HG03460 (cell line): ENCODE data around the gene AGRN.
A peak's percentile ranks its signal among the peaks of the same experiment; 100 is the strongest.
"Not testable (repeated sequence)": the region's sequence is repeated elsewhere in the genome, so short reads cannot be mapped to it uniquely, and the experiment has no call there.

ENCODE experiments used
- ATAC-seq: cut with Tn5 transposase; IDR thresholded peaks from one replicate; pipeline ENCODE4 v1.9.1; 2021; ENCODE audit not compliant: unreplicated experiment

Gene AGRN

GRCh38 chr1:1051127-1051810, 31.3 kb downstream of the AGRN start:
- ATAC-seq, result no peak

- no peak for ATAC-seq
These were observed 32.3 kb downstream of the AGRN start for GRCh38 chr1:1052003-1052840.

- ATAC-seq, result no peak
These were observed 33.1 kb downstream of the AGRN start for GRCh38 chr1:1053022-1053421.

- no peak for ATAC-seq
These were observed 33.8 kb downstream of the AGRN start for GRCh38 chr1:1053682-1054081.

- ATAC-seq, result no peak
These were observed 34.3 kb downstream of the AGRN start for GRCh38 chr1:1054099-1054700.

GRCh38 chr1:1054971-1055370, 35.1 kb downstream of the AGRN start:
- ATAC-seq, result no peak

GRCh38 chr1:1055841-1056736, 36.2 kb downstream of the AGRN start:
- no peak for ATAC-seq

- not testable (repeated sequence) for ATAC-seq
These were observed 37.8 kb downstream of the AGRN start for GRCh38 chr1:1057769-1058087.

- ATAC-seq, result no peak
These were observed 38.4 kb downstream of the AGRN start for GRCh38 chr1:1058088-1058905.

- ATAC-seq, result peak; percentile 17
These were observed 39.1 kb downstream of the AGRN start for GRCh38 chr1:1058921-1059493.

GRCh38 chr1:1059494-1060280, 39.8 kb downstream of the AGRN start:
- ATAC-seq, result peak; percentile 50

- ATAC-seq, result no peak
These were observed 40.5 kb downstream of the AGRN start for GRCh38 chr1:1060281-1061000.

- ATAC-seq, result no peak
These were observed 41.9 kb downstream of the AGRN start for GRCh38 chr1:1061682-1062345.

GRCh38 chr1:1062348-1063163, 42.6 kb downstream of the AGRN start:
- no peak for ATAC-seq

- no peak for ATAC-seq
These were observed 43.5 kb downstream of the AGRN start for GRCh38 chr1:1063261-1063944.
